K562 (cell line): ENCODE data around the gene GRXCR1. TPM values are rescaled to one million over a fixed set of nuclear protein-coding genes. Genes with fewer than 3 reads are reported as not detected.

ENCODE experiments used
- ATAC-seq: fragments of 200-7000 bp; cut with Tn5 transposase; 3 replicates; pipeline ENCODE4 v1.9.1; 2020; ENCODE audit warnings: moderate library complexity
- BruUV-seq: library from RNA; stranded (reverse); fragments of 400-500 nt; replicated peaks from 2 replicates; lab custom pipeline; 2021; lab: Mats Ljungman, UMichigan
- CTCF ChIA-PET: fragments of 300-600 bp; formaldehyde crosslinking; extraction: SDS; loops from one replicate; lab custom pipeline; 2021; ENCODE audit warnings: low intra/inter-chr PET ratio; lab: Yijun Ruan, JAX
- POLR2A ChIA-PET: fragments of 300-600, 350-650 bp; sonication (Branson Sonifier 250); formaldehyde crosslinking; extraction: SDS; loops from one replicate; lab custom pipeline; 2021; ENCODE audit warnings: antibody characterized with exemption, inconsistent platforms; lab: Yijun Ruan, JAX
- DNase-seq, 4 experiments: peaks; one replicate each; pipeline versions ENCODE4 v3.0.0 to v3.0.0-alpha.2; 2011 to 2018; ENCODE audit warnings: low spot score in 3 of 4, mixed read lengths in 3 of 4; ENCODE audit errors: extremely low read depth in 1 of 4
- FAIRE-seq: peaks from 2 replicates; lab custom pipeline; 2011; peaks lifted over from hg19 to GRCh38; lab: Jason Lieb, UNC
- H2AFZ ChIP-seq: 2 replicates; pipeline ENCODE4 v1.6.0; 2011; ENCODE audit warnings: low read depth, low read length, control low read depth, inconsistent platforms
- H3K27ac ChIP-seq: fragments of 200-600 bp; 3 replicates; pipeline ENCODE4 v1.8.0; 2011; ENCODE audit warnings: low read depth, mild to moderate bottlenecking, control low read depth, inconsistent platforms, low read length, moderate library complexity, mixed read lengths; ENCODE audit errors: extremely low read depth
- H3K27me3 ChIP-seq, 2 experiments: fragments of 300-600 bp in 1 of 2; 2 replicates in 1 of 2; 3 replicates in 1 of 2; pipeline versions ENCODE4 v1.6.0 to v1.8.0; 2011; ENCODE audit warnings: inconsistent platforms in 2 of 2, low read length in 2 of 2, mild to moderate bottlenecking in 1 of 2, mixed read lengths in 1 of 2, moderate library complexity in 1 of 2; ENCODE audit not compliant: control insufficient read depth in 2 of 2, insufficient read depth in 2 of 2
- H3K36me3 ChIP-seq: fragments of 300-600 bp; 3 replicates; pipeline ENCODE4 v1.8.0; 2011; ENCODE audit warnings: mild to moderate bottlenecking, low read length, inconsistent platforms; ENCODE audit not compliant: control insufficient read depth, insufficient read depth
- H3K4me1 ChIP-seq, 2 experiments: fragments of 200-600 bp in 1 of 2; replicated peaks in 1 of 2; 2 replicates in 1 of 2; 3 replicates in 1 of 2; pipeline versions ENCODE4 v1.5.1 to v1.8.0; 2011; ENCODE audit warnings: inconsistent platforms in 2 of 2, low read length in 2 of 2, mild to moderate bottlenecking in 1 of 2, mixed read lengths in 1 of 2, moderate library complexity in 1 of 2; ENCODE audit not compliant: control insufficient read depth in 2 of 2, insufficient read depth in 2 of 2
- H3K4me2 ChIP-seq: 2 replicates; pipeline ENCODE4 v1.6.1; 2011; ENCODE audit warnings: low read length, control low read depth, inconsistent platforms, mixed read lengths; ENCODE audit not compliant: insufficient read depth
- H3K4me3 ChIP-seq: fragments of 200-600 bp; sonication (generic), shearing (Covaris generic); 2 replicates; pipeline ENCODE4 v1.5.1; 2016; ENCODE audit warnings: control low read depth, inconsistent platforms
- H3K79me2 ChIP-seq: fragments of 200-600 bp; 3 replicates; pipeline ENCODE4 v1.8.0; 2011; ENCODE audit warnings: low read length, inconsistent platforms; ENCODE audit not compliant: control insufficient read depth, insufficient read depth
- H3K9ac ChIP-seq, 2 experiments: 2 replicates each; pipeline versions ENCODE4 v1.6.0 to v1.6.1; 2011; ENCODE audit warnings: low read depth in 2 of 2, low read length in 2 of 2, control low read depth in 1 of 2, inconsistent platforms in 1 of 2, mild to moderate bottlenecking in 1 of 2, mixed read lengths in 1 of 2; ENCODE audit not compliant: insufficient read depth in 1 of 2
- H3K9me1 ChIP-seq: one replicate; pipeline ENCODE4 v1.6.0; 2011; ENCODE audit warnings: inconsistent platforms, mild to moderate bottlenecking, low read length, moderate library complexity; ENCODE audit not compliant: control insufficient read depth, insufficient read depth
- H3K9me3 ChIP-seq: replicated peaks from 2 replicates; pipeline ENCODE4 v1.5.1; 2011; ENCODE audit warnings: low read depth, low read length, inconsistent platforms; ENCODE audit not compliant: control insufficient read depth, insufficient read depth
- H4K20me1 ChIP-seq: replicated peaks from 2 replicates; pipeline ENCODE4 v1.6.1; 2011; ENCODE audit warnings: low read length, inconsistent platforms, mixed read lengths; ENCODE audit not compliant: control insufficient read depth, insufficient read depth
- MTA2 ChIP-seq: fragments of 450-650 bp; IDR thresholded peaks from 2 replicates; pipeline ENCODE4 v1.6.1; 2016; ENCODE audit warnings: low read depth
- NFE2 ChIP-seq: IDR thresholded peaks from 2 replicates; pipeline ENCODE4 v1.6.1; 2014; ENCODE audit warnings: antibody characterized with exemption, low read depth
- STAT6 ChIP-seq: sonication (generic); formaldehyde crosslinking; IDR thresholded peaks from 2 replicates; pipeline ENCODE4 v1.8.1; 2023; ENCODE audit warnings: mild to moderate bottlenecking, missing genetic modification reagents
- ZNF561 ChIP-seq: fragments of 450-650 bp; formaldehyde crosslinking; conservative IDR thresholded peaks from 2 replicates; pipeline ENCODE4 v1.4.0; 2020; ENCODE audit warnings: mild to moderate bottlenecking, moderate library complexity
- ZNF583 ChIP-seq: fragments of 250-450 bp; sonication (Bioruptor Pico); IDR thresholded peaks from 2 replicates; pipeline ENCODE4 v1.4.0; 2020
- WGBS: fragments of 100-300 bp; shearing (Covaris generic); methylation state at CpG from one replicate; pipeline ENCODE4 v1.1.6; 2016; ENCODE audit warnings: low coverage, mixed read lengths; ENCODE audit not compliant: insufficient coverage; ENCODE audit errors: missing lambda C conversion rate; 5-methylcytosine and 5-hydroxymethylcytosine counted together
- in situ Hi-C: fragments of 300-500 bp; cut with MboI; formaldehyde crosslinking; loops from 4 replicates; pipeline ENCODE4 v1.15.0; 2018; ENCODE audit warnings: inconsistent platforms, mixed read lengths
- intact Hi-C: fragments of 100-400 bp; cut with micrococcal nuclease; formaldehyde crosslinking; loops from 2 replicates; pipeline ENCODE4 v1.14.2; 2022
- polyA plus RNA-seq, 8 experiments: library from polyadenylated mRNA; depleted of rRNA in 4 of 8; stranded (reverse) in 5 of 8; unstranded in 3 of 8; fragments of >200 nt; fragmentation: Nextera tagmentation in 2 of 8; fragmentation: Illumina TruSeq in 1 of 8; extraction: Ambion mirVana in 2 of 8; extraction: Trizol in 1 of 8; gene quantifications; 2 replicates each; pipeline versions ENCODE4 v1.2.1 to v1.2.3, GENCODE V29; 2011 to 2014; ENCODE audit warnings: inconsistent platforms in 1 of 8, missing spikeins in 1 of 8
- total RNA-seq, 7 experiments: library from RNA; depleted of rRNA in 6 of 7; stranded (reverse); fragments of >200 nt in 6 of 7; fragmentation: Illumina TruSeq in 2 of 7; extraction: Trizol in 2 of 7; gene quantifications; 2 replicates each; pipeline versions ENCODE4 v1.2.1 to v1.2.3, GENCODE V29; 2011 to 2021; ENCODE audit warnings: low replicate concordance in 1 of 7
- TF ChIP-seq, protein P1 (sequence below): fragments of 250-450 bp; sonication (Bioruptor Pico); IDR thresholded peaks from 2 replicates; pipeline ENCODE4 v1.8.0; 2022; ENCODE audit warnings: moderate library complexity, mild to moderate bottlenecking, inconsistent platforms
- TF ChIP-seq, protein P2 (sequence below): fragments of 450-650 bp; formaldehyde crosslinking; IDR thresholded peaks from 2 replicates; pipeline ENCODE4 v1.4.0; 2020; ENCODE audit warnings: mild to moderate bottlenecking, moderate library complexity
- TF ChIP-seq, protein P3 (sequence below), 3 experiments: fragments of 200-800 bp in 1 of 3; fragments of 250-450 bp in 1 of 3; fragments of 450-650 bp in 1 of 3; sonication (Bioruptor Pico) in 1 of 3; sonication (Bioruptor generic) in 1 of 3; formaldehyde crosslinking in 1 of 3; IDR thresholded peaks; 2 replicates each; pipeline versions ENCODE4 v1.6.1 to v1.8.0; 2016 to 2022; ENCODE audit warnings: mild to moderate bottlenecking in 2 of 3, missing genetic modification characterization in 2 of 3, missing compliant biosample characterization in 1 of 3, moderate library complexity in 1 of 3
- TF ChIP-seq, protein P4 (sequence below): sonication (generic); formaldehyde crosslinking; IDR thresholded peaks from 2 replicates; pipeline ENCODE4 v1.8.1; 2023; ENCODE audit warnings: missing genetic modification reagents, mild to moderate bottlenecking, borderline replicate concordance

Gene GRXCR1
- total and polyA plus RNA-seq, 9 of the 15 experiments (the other 6 are each of a cell fraction or from before 2014, with no cell fraction given): not detected

DNA sequence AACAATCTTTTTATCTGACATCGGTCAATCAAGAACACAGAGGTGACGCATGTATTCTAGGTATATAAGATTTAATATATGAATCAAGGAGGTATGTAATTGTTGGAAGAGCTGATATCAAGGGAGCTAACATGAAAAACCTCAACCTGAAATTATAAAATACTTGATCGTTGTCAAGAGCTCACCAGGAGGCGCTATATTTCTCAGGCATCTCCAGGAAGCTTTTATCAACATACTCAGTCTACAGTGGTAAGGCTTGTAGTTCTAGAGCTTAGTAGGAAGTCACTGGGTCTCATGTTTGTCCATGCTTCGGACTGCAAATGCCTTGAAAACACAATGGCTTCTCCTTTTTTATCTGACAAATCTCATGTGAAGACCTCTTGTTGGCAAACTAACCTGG lies 156.1 kb downstream of the GRXCR1 start:
- DNase-seq: no peak
- no peak for ATAC-seq
- H3K4me1 ChIP-seq: no peaks in the 10 kb centered on the region
- no peaks in the 10 kb centered on the region for H3K36me3 ChIP-seq
- ChIA-PET CTCF (no interaction called here), POLR2A (no interaction called here)
- H3K27ac ChIP-seq: no peak overlapping the region
- no peaks in the 10 kb centered on the region for H3K79me2 ChIP-seq
- H3K4me2 ChIP-seq: no peak overlapping the region
- H3K9me1 ChIP-seq: no peaks in the 10 kb centered on the region
- no peak overlapping the region for H2AFZ ChIP-seq
- intact Hi-C loops: no loop called here
- no peaks in the 10 kb centered on the region for H3K27me3 ChIP-seq
- in situ Hi-C loops: no loop called here
- no peak overlapping the region for H3K4me3 ChIP-seq
- no peaks in the 10 kb centered on the region for H4K20me1 ChIP-seq
- no peaks in the 10 kb centered on the region for H3K9me3 ChIP-seq
- 0% methylated on average over 4 of the region's 5 CpGs for WGBS
- no TSS peak for BruUV-seq
- FAIRE-seq: no peak
- H3K9ac ChIP-seq: no peak overlapping the region
- TF ChIP-seq ZNF583 (CRISPR knock-in tag) (no peak), MTA2 (no peak), NFE2 (no peak), STAT6 (no peak), ZNF561 (CRISPR knock-in tag) (no peak)
- TF ChIP-seq, protein P1, sequence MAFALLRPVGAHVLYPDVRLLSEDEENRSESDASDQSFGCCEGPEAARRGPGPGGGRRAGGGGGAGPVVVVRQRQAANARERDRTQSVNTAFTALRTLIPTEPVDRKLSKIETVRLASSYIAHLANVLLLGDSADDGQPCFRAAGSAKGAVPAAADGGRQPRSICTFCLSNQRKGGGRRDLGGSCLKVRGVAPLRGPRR (CRISPR knock-in tag): no peak
- TF ChIP-seq, protein P2, sequence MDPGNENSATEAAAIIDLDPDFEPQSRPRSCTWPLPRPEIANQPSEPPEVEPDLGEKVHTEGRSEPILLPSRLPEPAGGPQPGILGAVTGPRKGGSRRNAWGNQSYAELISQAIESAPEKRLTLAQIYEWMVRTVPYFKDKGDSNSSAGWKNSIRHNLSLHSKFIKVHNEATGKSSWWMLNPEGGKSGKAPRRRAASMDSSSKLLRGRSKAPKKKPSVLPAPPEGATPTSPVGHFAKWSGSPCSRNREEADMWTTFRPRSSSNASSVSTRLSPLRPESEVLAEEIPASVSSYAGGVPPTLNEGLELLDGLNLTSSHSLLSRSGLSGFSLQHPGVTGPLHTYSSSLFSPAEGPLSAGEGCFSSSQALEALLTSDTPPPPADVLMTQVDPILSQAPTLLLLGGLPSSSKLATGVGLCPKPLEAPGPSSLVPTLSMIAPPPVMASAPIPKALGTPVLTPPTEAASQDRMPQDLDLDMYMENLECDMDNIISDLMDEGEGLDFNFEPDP (CRISPR knock-in tag): no peak
- TF ChIP-seq, protein P3, sequence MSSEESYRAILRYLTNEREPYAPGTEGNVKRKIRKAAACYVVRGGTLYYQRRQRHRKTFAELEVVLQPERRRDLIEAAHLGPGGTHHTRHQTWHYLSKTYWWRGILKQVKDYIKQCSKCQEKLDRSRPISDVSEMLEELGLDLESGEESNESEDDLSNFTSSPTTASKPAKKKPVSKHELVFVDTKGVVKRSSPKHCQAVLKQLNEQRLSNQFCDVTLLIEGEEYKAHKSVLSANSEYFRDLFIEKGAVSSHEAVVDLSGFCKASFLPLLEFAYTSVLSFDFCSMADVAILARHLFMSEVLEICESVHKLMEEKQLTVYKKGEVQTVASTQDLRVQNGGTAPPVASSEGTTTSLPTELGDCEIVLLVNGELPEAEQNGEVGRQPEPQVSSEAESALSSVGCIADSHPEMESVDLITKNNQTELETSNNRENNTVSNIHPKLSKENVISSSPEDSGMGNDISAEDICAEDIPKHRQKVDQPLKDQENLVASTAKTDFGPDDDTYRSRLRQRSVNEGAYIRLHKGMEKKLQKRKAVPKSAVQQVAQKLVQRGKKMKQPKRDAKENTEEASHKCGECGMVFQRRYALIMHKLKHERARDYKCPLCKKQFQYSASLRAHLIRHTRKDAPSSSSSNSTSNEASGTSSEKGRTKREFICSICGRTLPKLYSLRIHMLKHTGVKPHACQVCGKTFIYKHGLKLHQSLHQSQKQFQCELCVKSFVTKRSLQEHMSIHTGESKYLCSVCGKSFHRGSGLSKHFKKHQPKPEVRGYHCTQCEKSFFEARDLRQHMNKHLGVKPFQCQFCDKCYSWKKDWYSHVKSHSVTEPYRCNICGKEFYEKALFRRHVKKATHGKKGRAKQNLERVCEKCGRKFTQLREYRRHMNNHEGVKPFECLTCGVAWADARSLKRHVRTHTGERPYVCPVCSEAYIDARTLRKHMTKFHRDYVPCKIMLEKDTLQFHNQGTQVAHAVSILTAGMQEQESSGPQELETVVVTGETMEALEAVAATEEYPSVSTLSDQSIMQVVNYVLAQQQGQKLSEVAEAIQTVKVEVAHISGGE (CRISPR knock-in tag; IDR thresholded peaks at IDR 0.05): no peak
- TF ChIP-seq, protein P4, sequence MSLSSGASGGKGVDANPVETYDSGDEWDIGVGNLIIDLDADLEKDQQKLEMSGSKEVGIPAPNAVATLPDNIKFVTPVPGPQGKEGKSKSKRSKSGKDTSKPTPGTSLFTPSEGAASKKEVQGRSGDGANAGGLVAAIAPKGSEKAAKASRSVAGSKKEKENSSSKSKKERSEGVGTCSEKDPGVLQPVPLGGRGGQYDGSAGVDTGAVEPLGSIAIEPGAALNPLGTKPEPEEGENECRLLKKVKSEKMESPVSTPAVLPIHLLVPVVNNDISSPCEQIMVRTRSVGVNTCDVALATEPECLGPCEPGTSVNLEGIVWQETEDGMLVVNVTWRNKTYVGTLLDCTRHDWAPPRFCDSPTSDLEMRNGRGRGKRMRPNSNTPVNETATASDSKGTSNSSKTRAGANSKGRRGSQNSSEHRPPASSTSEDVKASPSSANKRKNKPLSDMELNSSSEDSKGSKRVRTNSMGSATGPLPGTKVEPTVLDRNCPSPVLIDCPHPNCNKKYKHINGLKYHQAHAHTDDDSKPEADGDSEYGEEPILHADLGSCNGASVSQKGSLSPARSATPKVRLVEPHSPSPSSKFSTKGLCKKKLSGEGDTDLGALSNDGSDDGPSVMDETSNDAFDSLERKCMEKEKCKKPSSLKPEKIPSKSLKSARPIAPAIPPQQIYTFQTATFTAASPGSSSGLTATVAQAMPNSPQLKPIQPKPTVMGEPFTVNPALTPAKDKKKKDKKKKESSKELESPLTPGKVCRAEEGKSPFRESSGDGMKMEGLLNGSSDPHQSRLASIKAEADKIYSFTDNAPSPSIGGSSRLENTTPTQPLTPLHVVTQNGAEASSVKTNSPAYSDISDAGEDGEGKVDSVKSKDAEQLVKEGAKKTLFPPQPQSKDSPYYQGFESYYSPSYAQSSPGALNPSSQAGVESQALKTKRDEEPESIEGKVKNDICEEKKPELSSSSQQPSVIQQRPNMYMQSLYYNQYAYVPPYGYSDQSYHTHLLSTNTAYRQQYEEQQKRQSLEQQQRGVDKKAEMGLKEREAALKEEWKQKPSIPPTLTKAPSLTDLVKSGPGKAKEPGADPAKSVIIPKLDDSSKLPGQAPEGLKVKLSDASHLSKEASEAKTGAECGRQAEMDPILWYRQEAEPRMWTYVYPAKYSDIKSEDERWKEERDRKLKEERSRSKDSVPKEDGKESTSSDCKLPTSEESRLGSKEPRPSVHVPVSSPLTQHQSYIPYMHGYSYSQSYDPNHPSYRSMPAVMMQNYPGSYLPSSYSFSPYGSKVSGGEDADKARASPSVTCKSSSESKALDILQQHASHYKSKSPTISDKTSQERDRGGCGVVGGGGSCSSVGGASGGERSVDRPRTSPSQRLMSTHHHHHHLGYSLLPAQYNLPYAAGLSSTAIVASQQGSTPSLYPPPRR: no peak
